Stromal cell of bone marrow (primary cell): ENCODE data around the gene PRMT3.
"Not testable (repeated sequence)": the region's sequence is repeated elsewhere in the genome, so short reads cannot be mapped to it uniquely, and the experiment has no call there.

Experiments
- DNase-seq: peaks from one replicate; pipeline ENCODE4 v3.0.0-alpha.2; 2012; ENCODE audit warnings: low read depth

Gene PRMT3

DNA sequence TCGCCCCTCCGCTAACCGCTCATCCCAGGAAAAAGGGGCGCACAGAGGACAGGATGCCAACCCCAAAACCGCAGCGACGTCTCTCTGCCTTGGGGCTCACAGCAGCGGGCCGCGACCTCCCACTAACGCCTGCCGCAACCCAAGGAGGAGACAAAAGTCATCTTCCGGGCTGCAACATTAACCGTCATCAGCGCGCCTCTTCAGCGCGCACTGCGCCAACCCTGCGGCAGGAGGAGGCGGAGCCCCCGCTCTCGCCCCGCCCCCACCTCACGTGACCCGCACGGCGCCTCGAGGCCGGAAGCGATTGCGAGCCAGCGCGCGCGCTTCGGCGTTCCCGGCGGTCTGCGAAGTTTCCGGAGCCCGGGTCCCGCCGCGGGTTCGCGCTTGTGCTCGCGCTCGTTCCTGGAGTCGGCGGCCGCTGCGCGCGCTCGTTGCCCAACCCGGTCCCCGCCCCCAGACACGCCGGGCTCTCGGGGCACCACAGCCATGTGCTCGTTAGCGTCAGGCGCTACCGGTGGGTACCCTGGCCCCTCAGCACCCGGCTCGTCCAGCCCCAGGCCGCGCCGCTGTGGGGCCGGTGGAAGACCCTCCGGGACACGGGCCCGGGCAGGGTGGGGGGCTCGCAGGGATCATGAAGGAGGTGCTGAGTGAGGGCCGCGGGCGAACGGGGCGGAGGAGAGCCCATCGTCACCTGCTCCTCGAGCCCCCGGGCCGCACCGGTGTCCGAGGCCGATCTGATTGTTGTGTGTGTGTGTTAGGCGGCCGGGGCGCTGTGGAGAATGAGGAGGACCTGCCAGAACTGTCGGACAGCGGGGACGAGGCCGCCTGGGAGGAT, at the start of gene PRMT3:
TSS of gene PRMT3 (plus strand) at position 456 of the 835 bp plus-strand sequence. CDS start at position 487, 31 bp downstream.
- peak; percentile 86 for DNase-seq

DNA sequence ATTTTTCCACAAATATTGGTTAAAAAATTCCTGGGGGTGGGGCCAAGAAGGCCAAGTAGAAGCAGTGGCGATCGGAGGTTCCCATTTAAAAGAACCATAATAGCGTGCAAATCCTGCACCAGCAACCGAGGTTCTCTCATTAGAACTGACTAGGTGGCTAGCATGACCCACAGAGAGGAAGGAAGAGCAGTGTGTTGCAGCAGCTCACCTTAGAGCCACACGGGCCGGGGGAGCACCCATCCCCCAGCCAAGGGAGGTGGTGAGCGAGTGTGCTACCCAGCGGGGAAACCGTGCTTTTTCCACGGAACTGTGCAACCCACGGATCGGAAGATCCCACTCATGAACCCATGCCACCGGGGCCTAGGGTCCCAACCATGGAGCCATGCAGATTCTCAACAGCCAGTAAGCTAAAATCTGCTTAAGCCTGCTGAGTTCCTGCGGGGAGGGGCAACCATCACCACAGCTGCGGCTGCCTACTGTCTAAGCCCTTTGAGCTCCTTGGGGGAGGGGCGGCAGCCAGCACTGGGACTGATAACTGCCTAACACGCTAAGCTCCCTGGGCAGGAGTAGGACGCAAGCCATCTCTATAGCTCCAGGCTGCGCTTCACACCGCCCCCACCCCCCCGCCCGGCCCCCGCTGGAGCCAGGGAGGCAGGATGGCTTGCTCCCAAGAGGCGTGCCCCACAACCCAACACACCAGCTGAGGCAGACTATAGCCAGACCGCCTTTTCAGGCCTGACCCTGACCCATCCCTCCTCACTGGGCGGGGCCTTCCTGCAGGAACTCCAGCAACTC, 45.0 kb upstream of the PRMT3 start:
- no peak for DNase-seq

DNA sequence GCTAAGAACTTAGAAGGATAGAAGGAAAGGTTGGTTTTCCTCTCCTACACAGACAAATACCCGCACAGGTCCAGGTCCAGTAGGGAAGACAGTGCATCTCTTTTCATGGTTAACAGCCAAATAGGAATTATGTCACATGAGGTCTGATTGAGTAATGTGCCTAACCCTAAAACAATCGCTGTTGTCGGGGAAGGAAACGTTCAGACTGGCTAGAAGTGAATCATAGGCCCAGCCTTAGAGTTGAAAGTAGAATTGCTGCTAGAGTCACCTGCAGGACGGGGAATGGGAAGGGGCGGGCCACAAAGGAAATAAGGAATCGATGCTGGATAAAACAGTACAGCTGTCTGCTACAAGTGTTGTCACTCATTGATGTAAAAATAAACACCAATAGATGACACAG, 36.4 kb upstream of the PRMT3 start:
- DNase-seq, result no peak

DNA sequence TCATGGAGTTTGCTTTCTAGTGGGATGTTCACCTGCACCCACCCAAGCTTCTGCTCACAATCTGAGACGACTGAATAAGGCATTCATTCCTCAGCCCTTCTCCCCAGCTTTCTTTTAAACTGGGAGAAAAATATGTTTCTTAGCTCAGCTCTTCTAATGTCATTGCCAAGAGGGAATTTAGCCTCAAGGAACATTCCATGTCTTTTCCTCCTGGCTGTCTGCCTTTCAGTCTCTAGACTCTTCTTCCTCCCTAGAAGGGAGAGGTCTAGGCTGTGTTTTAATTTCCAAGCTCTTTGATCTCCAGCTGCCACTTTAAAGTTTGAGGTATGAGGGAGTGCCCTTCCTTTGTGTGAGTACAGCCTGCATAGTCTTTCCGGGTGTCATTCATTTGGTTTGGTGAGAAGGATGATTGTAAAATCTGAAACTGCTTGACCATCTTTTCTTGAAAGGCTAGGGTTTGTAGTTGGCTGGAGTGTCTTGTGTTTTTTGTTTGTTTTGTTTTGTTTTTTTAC, 35.7 kb upstream of the PRMT3 start:
- DNase-seq, result no peak

DNA sequence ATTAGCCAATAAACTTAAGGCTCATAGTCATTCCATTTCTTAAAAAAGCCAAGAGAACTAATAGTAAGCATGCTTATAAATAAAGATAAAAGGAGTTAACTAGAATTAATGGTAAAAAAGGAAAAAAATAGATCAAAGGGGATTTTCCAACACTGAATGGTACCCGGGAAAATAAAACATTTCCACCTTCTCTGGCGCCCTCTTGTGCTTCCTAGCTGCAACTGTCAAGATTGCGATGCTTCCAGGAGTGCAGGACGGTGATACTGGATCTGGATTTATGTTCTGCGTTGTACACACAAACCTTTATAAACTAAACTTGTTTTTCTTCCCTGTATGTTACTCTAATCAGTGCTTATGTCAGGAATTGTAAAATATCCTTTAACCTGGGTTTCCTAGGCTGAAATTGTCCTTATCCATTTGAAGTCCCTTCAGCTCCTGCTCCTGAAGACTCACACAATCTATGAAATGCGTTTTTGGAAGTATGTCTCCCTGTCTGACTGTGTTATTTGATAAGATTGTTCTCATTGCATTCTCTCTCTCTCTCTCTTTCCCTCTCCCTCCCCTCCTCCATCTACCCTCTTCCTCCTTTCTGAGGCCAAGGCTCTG, 33.6 kb upstream of the PRMT3 start:
- DNase-seq, result peak; percentile 22

DNA sequence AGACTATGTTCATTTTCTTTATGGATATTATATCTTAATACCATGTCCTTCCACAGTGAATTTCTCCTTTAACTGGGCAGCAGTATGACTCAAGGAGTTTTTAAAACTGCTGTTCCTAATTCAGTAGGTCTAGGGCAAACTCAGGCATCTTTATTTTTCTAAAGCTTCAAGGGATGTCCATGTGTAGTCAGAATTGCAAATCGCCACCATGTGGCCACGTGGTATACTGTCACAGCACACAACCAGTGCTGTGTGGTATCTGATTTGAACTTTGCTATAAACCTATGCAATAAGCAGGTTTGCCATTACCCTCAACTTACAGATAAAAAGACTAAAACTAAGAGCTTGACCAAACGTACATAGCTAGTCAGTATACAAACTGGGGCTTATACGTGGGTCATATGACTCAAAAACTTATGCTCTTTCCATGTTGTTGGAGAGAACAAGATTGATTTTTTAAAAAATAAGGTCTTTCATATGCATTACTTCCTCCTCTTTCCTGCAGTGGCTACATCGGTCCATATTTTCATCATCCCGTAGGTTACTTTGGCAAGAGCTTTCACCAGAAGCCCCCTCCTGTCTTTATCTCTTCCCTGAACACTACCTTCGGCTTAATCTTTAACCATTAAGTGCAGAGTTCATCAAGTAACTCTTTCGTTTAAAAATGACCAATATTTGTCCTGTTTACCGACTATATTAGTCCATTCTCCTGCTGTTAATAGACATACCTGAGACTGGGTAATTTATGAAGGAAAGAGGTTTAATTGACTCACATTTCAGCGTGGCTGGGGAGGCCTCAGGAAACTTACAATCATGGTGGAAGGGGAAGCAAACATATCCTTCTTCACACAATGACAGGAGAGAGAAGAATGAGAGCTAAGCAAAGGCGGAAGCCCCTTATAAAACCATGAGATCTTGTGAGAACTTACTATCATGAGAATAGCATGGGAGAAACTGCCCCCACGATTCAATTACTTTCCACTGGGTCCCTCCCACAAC, 32.0 kb upstream of the PRMT3 start:
- peak; percentile 27 for DNase-seq

DNA sequence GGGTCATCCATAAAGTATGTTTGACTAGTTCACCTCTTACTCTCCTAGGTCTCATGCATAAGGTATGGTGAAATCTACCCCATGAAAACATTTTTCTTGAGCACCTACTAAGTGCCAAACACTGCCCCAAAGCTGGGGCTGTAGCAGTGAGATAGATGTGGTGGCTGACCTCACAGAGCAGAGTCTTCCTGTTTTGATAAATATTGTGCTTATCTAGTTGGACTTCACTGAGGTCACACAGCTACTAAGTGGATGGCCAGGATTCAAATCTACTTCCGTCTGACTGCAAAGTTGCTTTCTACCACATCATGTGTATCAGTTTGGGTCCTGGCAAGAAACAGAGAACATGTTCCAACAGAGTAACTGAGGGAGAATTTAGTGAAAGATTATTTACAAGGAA, 30.4 kb upstream of the PRMT3 start:
- DNase-seq, result no peak

DNA sequence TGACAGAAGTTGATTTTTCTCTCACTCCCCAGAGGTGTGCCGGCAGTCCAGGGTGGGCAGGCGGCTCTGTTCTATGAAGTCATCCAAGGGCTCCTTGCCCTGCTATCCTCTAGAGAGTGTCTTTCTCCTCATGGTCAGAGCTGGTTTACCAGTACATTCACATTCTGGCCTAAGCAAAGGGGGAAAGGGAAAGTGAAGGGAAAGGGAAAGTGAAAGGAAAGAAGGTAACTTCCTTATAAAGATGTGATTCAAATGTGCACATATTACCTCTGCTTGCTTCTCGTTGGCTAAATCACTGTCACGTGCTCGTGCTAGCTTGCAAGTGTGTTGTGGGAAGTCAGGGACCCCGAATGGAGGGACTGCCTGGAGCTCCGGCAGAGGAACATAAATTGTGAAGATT, 26.9 kb upstream of the PRMT3 start:
- DNase-seq, result peak; percentile 25

DNA sequence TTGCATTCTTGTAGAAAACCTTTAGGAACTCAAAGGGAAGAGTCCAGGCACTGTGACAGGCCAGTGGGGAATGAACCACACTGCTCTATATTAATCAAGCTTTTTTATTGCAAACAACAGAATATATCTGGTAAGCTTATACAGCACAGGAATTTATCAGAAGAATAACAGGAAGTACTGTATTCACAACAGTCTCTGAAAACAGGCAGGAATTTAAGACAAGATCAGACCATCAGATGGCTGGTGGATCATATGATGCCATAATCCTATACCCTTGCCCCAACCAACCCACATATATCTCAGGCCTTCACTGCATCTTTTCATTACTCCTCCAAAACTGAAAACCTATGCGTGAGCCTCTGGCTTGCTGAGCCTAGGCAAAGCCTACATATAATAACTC, 25.0 kb upstream of the PRMT3 start:
- no peak for DNase-seq

DNA sequence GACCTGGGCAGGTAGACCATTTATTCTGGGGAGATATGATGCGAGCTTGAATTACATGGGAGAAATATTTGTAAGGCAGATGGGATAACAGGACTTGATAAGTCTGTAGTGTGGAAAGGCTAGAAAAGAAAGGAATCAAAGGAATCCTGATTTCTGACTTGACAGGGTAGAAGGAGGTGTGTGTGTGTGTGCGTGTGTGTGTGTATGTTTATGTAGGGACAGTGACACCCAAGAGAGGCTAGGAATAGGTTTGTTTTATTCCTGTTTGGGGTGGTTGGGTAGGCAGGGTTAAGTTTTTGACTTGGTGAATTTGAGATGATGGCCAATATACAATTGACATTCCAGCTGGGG, 24.4 kb upstream of the PRMT3 start:
- DNase-seq, result no peak

DNA sequence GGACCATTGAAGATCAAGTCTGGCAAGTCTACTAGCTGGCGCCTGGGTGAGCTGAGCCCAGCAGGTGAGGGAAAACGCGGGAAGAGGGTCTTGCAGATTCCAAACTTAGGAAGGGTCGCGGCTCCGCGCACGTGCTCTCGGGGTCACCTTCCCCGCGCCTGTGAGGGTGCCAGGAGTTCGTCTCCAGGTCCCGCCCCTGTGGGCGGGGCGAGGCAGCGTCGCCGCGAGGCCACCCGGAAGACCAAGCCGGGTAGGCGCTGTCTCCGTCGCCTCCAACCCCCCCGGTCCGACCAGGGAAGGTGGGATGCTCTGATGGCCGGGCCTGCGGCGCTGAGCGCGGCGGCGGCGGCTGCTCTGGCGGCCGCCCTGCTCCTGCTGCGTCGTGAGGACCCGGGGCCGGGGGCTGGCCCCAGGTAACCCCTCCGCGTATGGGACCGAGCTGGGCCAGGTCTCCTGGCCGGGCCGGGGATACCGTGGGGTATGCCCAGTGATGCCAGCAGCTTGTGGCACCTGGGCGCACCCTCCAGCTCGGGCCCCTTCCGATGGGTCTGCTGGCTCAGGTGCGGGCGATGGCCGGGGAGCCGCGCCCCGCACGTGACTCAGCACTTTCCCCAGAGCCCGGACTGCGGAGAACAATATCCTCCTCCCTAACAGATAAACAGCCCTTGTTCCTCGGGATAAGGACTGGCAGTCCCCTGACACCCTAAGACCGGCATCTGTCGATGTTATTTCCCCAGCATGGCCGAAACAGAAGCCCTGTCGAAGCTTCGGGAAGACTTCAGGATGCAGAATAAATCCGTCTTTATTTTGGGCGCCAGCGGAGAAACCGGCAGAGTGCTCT, 23.8 kb upstream of the PRMT3 start, which contains the start of gene HTATIP2:
TSS of gene HTATIP2 (plus strand) at position 215 of the 841 bp plus-strand sequence. CDS start at position 739, 524 bp downstream.
- DNase-seq, result no peak

DNA sequence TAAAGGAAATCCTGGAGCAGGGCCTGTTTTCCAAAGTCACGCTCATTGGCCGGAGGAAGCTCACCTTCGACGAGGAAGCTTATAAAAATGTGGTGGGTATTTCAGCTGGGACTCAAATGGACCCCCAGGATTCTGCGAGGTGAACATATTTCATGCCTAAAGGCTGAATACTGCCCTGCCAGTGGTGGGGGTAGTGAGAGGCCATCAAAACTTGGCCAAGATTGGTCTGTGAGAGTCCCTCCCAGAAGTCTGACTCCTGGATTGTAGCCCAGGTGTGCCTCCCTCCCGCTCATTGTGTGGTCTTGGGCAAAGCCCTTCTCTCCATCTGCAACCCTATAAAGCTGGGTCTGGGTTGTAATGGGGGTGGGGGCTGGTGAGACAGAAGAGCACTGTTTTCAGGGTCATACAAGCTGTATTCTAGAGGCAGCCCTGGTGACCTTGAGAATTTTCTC, 23.1 kb upstream of the PRMT3 start:
- no peak for DNase-seq

DNA sequence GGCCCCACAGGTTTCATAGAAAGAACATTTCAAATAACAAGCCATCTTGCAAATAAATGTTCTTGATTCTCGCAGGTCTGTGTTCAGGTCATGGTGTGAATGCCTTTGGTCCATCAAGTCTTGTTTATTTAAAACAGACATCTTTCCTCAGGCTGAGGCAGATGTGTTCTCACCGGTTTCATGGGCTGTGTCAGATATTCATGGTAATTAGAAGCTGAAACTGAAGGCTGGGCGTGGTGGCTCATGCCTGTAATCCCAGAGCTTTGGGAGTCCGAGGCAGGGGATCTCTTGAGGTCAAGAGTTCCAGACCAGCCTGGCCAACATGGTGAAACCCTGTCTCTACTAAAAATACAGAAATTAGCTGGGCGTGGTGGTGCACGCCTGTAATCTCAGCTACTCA, 22.1 kb upstream of the PRMT3 start:
- DNase-seq, result not testable (repeated sequence)

DNA sequence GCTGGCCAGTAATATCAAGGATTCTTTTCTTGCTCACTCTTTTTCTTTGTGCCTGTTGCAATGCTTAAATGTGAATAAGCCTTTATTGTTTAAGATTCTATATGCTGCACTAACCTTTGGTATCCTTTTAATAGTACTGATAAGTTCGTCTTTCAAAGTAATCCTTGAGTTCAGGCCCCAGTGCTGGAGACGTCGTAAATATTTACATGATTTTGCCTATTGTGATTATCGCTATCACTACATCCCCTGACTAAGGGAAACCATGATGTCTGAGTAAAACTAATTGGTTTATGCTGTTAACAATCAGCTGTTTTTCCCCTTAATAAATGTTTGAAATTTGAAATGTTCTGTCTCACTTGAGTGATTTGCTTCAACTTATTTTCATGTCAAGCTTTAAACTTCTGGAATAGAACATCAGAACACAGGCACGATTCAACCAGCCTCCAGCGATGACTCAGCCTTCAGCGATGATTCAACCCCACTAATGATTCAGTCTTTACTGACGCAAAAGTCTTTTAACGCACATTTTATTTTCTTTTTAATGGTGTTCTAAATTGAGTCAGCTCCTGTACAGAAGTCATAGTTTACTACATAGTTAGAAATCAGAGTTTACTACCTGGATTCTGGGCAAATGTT, 20.1 kb upstream of the PRMT3 start:
- DNase-seq, result peak; percentile 88

DNA sequence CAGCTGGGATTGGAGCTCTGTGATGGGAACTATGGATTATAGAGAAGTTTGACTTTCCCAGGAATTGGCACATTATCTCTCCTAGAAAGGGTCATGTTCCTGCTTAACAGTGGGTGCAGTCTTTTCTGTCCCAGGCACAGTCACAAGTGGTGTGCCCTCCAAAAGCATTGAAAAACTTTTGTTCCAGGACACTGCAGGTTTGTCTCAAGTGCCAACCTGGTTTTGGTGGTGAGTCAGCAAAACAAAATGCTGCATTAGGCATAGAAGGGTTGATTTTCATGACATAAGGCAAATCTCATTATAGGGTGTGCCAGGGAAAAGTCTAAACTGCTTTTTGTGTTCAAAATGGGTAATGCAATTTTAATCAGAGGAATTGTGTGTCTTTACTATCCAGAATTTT, 19.1 kb upstream of the PRMT3 start:
- DNase-seq, result no peak

DNA sequence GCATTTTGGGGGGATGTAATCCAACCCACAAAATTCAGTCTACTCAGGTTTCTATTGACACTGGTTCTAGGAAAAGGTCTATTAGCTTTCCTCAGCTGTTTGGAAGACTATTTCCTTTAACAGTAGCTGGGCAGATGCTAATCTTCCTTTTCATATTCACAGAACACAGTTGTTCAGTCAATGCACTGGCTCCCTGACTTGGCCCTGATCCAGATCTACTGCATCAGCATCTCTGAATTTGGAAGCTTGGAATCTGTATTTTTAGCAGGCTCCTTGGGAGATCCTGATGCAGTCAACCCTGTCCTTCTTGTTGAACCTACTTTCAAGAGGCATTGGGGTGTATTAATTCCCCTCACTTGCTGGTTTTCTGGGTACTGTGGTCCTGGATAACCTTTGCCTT, 17.7 kb upstream of the PRMT3 start:
- no peak for DNase-seq

DNA sequence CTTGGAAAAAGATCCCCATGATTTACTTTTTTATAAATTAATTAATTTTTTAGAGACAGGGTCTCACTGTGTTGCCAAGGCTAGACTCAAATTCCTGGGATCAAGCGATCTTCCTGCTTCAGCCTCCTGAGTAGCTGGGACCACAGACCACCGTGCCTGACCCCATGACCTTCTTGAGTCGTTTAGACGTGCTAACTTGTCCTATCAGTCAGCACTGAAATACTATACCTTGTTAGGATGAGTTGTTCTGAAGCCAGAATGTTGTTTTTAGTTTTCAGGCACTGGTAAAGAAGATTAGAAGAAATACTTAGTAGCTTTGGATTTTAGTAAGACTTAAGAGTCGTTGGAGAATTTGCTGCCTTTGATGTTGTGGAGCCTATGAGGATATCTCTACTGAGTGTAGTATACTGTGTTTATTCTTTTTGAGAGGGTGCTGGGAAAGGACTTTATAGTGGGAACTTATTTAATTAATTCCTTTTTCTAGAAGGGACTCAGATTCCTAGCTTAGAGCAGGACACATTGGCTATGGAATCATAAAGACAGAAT, 15.4 kb upstream of the PRMT3 start:
- no peak for DNase-seq

DNA sequence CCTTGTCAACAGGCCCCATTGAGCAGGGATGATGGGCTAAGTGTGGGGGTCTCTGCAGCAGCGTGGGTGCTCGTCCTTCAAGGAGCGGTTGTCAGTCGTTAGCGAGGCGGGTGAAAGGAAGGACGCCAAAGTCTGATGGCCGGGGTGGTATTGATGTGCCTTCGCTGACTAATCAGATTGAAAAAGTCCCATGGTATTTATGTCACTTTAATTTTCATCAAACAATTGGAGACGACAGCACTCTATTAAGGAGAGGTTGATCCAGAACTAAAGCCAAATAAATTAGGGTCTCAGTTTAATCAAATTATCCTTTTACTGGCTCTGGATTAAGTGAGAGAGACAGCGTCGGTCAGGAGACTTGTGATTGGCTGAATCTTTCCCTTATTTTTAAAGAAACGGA, 14.4 kb upstream of the PRMT3 start:
- DNase-seq, result no peak

DNA sequence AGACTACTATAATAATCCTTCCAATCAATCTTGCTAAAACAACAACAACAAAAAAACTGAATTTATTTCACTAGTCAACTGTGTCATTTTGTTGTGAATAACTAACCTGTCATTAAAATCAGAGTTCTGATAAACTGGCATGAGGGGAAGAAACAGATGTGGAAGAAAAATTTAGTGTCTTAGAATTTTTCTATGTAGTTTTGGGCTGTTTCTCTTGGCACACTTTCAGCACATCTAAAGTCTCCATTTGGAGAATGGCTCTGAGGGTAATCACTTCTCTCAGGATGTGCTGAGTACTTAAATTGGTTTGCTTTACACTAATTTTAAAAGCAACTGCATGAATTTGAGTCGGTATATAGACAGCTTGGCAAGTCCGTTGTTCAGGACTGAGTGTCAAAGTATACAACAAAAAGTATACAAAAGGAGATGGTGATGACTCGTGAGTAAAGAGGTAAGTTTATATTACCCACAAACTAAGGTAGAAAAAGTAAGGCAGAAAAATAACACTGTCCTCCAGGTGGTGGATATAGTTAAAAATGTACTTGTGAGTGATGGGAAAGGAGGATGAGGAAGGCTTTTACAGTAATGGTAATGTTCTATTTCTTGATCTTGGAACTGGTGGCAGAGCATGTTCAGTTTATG, 13.8 kb upstream of the PRMT3 start:
- DNase-seq, result no peak
